Mucosa of rectum (tissue), 2 donors: Measurements from ENCODE around the gene SLC49A3.

Experiments used
- H3K27ac ChIP-seq, 2 donors: one replicate each; pipeline ENCODE4 v1.7.0; 2013; ENCODE audit warnings: inconsistent platforms in 2 of 2, low read depth in 2 of 2, low read length in 2 of 2
- H3K27me3 ChIP-seq, 2 donors: one replicate each; pipeline ENCODE4 v1.7.0; 2013; ENCODE audit warnings: low read length in 2 of 2; ENCODE audit not compliant: control insufficient read depth in 2 of 2, insufficient read depth in 2 of 2
- H3K36me3 ChIP-seq, 2 donors: one replicate each; pipeline ENCODE4 v1.7.0; 2013; ENCODE audit warnings: low read length in 2 of 2; ENCODE audit not compliant: control insufficient read depth in 2 of 2, insufficient read depth in 2 of 2
- H3K4me1 ChIP-seq, 2 donors: one replicate each; pipeline ENCODE4 v1.7.0; 2013; ENCODE audit warnings: low read length in 2 of 2, mild to moderate bottlenecking in 1 of 2; ENCODE audit not compliant: control insufficient read depth in 2 of 2, insufficient read depth in 2 of 2
- H3K4me3 ChIP-seq, 2 donors: one replicate each; pipeline ENCODE4 v1.7.0; 2013; ENCODE audit warnings: low read length in 2 of 2
- H3K9ac ChIP-seq, 2 donors: one replicate each; pipeline ENCODE4 v1.7.0; 2013; ENCODE audit warnings: low read length in 2 of 2, low read depth in 1 of 2, mild to moderate bottlenecking in 1 of 2
- H3K9me3 ChIP-seq, 2 donors: one replicate each; pipeline ENCODE4 v1.7.0; 2013; ENCODE audit warnings: low read length in 2 of 2; ENCODE audit not compliant: control insufficient read depth in 2 of 2
- donor health status: healthy.
- donor health status: Normal muscosa, but diverticular disease.

SLC49A3 gene

GRCh38 chr4:722851-723360, 34.0 kb upstream of the SLC49A3 start:
- no peak overlapping the region for H3K27ac ChIP-seq
- peaks cover 12 to 18% of the 10 kb centered on the region in 2 donors for H3K4me1 ChIP-seq
- H3K9me3 ChIP-seq: no peaks in the 10 kb centered on the region
- H3K4me3 ChIP-seq: no peak overlapping the region
- peaks cover 4 to 5% of the 10 kb centered on the region in 2 donors for H3K36me3 ChIP-seq
- no peaks in the 10 kb centered on the region for H3K27me3 ChIP-seq
- H3K9ac ChIP-seq: no peak overlapping the region

GRCh38 chr4:722169-722725, 33.3 kb upstream of the SLC49A3 start:
- H3K27ac ChIP-seq: no peak overlapping the region
- H3K9ac ChIP-seq: no peak overlapping the region
- no peaks in the 10 kb centered on the region for H3K9me3 ChIP-seq
- H3K36me3 ChIP-seq: peaks cover 4 to 5% of the 10 kb centered on the region in 2 donors
- peaks cover 12 to 18% of the 10 kb centered on the region in 2 donors for H3K4me1 ChIP-seq
- no peaks in the 10 kb centered on the region for H3K27me3 ChIP-seq
- H3K4me3 ChIP-seq: no peak overlapping the region

- Histone ChIP-seq H3K27me3 (no peaks in the 10 kb centered on the region), H3K9me3 (no peaks in the 10 kb centered on the region), H3K9ac (no peak overlapping the region), H3K4me1 (peaks cover 10 to 18% of the 10 kb centered on the region in 2 donors), H3K4me3 (no peak overlapping the region), H3K36me3 (peaks cover 4 to 5% of the 10 kb centered on the region in 2 donors), H3K27ac (no peak overlapping the region)
These were observed 32.6 kb upstream of the SLC49A3 start for GRCh38 chr4:721261-722168.

GRCh38 chr4:720111-720860, 31.3 kb upstream of the SLC49A3 start:
- H3K9ac ChIP-seq: no peak overlapping the region
- no peak overlapping the region for H3K4me3 ChIP-seq
- H3K36me3 ChIP-seq: peaks cover 4 to 5% of the 10 kb centered on the region in 2 donors
- peaks cover 10 to 18% of the 10 kb centered on the region in 2 donors for H3K4me1 ChIP-seq
- no peaks in the 10 kb centered on the region for H3K27me3 ChIP-seq
- no peaks in the 10 kb centered on the region for H3K9me3 ChIP-seq
- H3K27ac ChIP-seq: no peak overlapping the region

GRCh38 chr4:718460-718859, 29.5 kb upstream of the SLC49A3 start:
- Histone ChIP-seq H3K4me3 (no peak overlapping the region), H3K36me3 (peaks cover 4 to 10% of the 10 kb centered on the region in 2 donors), H3K4me1 (peaks cover 3 to 7% of the 10 kb centered on the region in 2 donors), H3K27ac (no peak overlapping the region), H3K27me3 (no peaks in the 10 kb centered on the region), H3K9ac (no peak overlapping the region), H3K9me3 (no peaks in the 10 kb centered on the region)

- H3K4me1 ChIP-seq: peaks cover 3 to 7% of the 10 kb centered on the region in 2 donors
- no peak overlapping the region for H3K9ac ChIP-seq
- H3K9me3 ChIP-seq: no peaks in the 10 kb centered on the region
- no peak overlapping the region for H3K4me3 ChIP-seq
- peaks cover 0 to 8% of the 10 kb centered on the region in 2 donors for H3K36me3 ChIP-seq
- no peak overlapping the region for H3K27ac ChIP-seq
- no peaks in the 10 kb centered on the region for H3K27me3 ChIP-seq
These were observed 28.8 kb upstream of the SLC49A3 start for GRCh38 chr4:717601-718320.

GRCh38 chr4:714087-714486, 25.1 kb upstream of the SLC49A3 start:
- Histone ChIP-seq H3K4me1 (peaks cover 0 to 3% of the 10 kb centered on the region in 2 donors), H3K9ac (no peak overlapping the region), H3K4me3 (no peak overlapping the region), H3K36me3 (peaks cover 0 to 5% of the 10 kb centered on the region in 2 donors), H3K27me3 (no peaks in the 10 kb centered on the region), H3K27ac (no peak overlapping the region), H3K9me3 (no peaks in the 10 kb centered on the region)

- Histone ChIP-seq H3K27me3 (no peaks in the 10 kb centered on the region), H3K4me1 (peaks cover 4 to 9% of the 10 kb centered on the region in 2 donors), H3K9ac (no peak overlapping the region), H3K27ac (no peak overlapping the region), H3K36me3 (peaks cover 0 to 5% of the 10 kb centered on the region in 2 donors), H3K9me3 (no peaks in the 10 kb centered on the region), H3K4me3 (no peak overlapping the region)
These were observed 24.1 kb upstream of the SLC49A3 start for GRCh38 chr4:712916-713632.

GRCh38 chr4:712093-712492, 23.1 kb upstream of the SLC49A3 start:
- Histone ChIP-seq H3K4me1 (peaks cover 7 to 11% of the 10 kb centered on the region in 2 donors), H3K27me3 (no peaks in the 10 kb centered on the region), H3K4me3 (no peak overlapping the region), H3K36me3 (peaks cover 0 to 5% of the 10 kb centered on the region in 2 donors), H3K9ac (no peak overlapping the region), H3K9me3 (no peaks in the 10 kb centered on the region), H3K27ac (no peak overlapping the region)
